HG03457 (cell line): ENCODE data around the gene ITPR1.

Experiments
- ATAC-seq: cut with Tn5 transposase; IDR thresholded peaks from one replicate; pipeline ENCODE4 v1.9.1; 2021; ENCODE audit warnings: moderate number of reproducible peaks; ENCODE audit not compliant: unreplicated experiment

Gene ITPR1

GRCh38 chr3:4838621-4839022 is 345.5 kb downstream of the ITPR1 start:
- ATAC-seq, result peak; percentile 48

- ATAC-seq, result no peak
Observed at GRCh38 chr3:4839278-4839677, 346.1 kb downstream of the ITPR1 start.

- no peak for ATAC-seq
Observed at GRCh38 chr3:4841225-4841624, 348.1 kb downstream of the ITPR1 start.

- no peak for ATAC-seq
Observed at GRCh38 chr3:4841776-4842440, 348.8 kb downstream of the ITPR1 start.

- no peak for ATAC-seq
Observed at GRCh38 chr3:4843619-4844018, 350.5 kb downstream of the ITPR1 start.

GRCh38 chr3:4845882-4846281 is 352.7 kb downstream of the ITPR1 start:
- peak; percentile 57 for ATAC-seq

GRCh38 chr3:4846543-4846942 is 353.4 kb downstream of the ITPR1 start:
- ATAC-seq, result no peak

- ATAC-seq, result no peak
Observed at GRCh38 chr3:4848176-4848825, 355.2 kb downstream of the ITPR1 start.

GRCh38 chr3:4849136-4849535 is 356.0 kb downstream of the ITPR1 start:
- ATAC-seq, result no peak

- no peak for ATAC-seq
Observed at GRCh38 chr3:4849739-4850138, 356.6 kb downstream of the ITPR1 start.

GRCh38 chr3:4850211-4850927 is 357.2 kb downstream of the ITPR1 start:
- peak; percentile 40 for ATAC-seq

- peak; percentile 38 for ATAC-seq
Observed at GRCh38 chr3:4850928-4851265, 357.7 kb downstream of the ITPR1 start.

- no peak for ATAC-seq
Observed at GRCh38 chr3:4852780-4853748, 359.9 kb downstream of the ITPR1 start.

GRCh38 chr3:4853749-4854140 is 360.6 kb downstream of the ITPR1 start:
- no peak for ATAC-seq

GRCh38 chr3:4855676-4856075 is 362.5 kb downstream of the ITPR1 start:
- no peak for ATAC-seq

GRCh38 chr3:4856136-4856535 is 363.0 kb downstream of the ITPR1 start:
- no peak for ATAC-seq

- ATAC-seq, result no peak
Observed at GRCh38 chr3:4856564-4856963, 363.4 kb downstream of the ITPR1 start.

- ATAC-seq, result no peak
Observed at GRCh38 chr3:4856986-4857385, 363.8 kb downstream of the ITPR1 start.

GRCh38 chr3:4859788-4860187 is 366.6 kb downstream of the ITPR1 start:
- ATAC-seq, result no peak

- ATAC-seq, result no peak
Observed at GRCh38 chr3:4862973-4863372, 369.8 kb downstream of the ITPR1 start.

GRCh38 chr3:4864503-4864902 is 371.4 kb downstream of the ITPR1 start:
- ATAC-seq, result no peak
